ENCODE measurements around the gene FAM13B. TPM values are rescaled to one million over a fixed set of nuclear protein-coding genes. Genes with fewer than 3 reads are reported as not detected.
"Not testable (repeated sequence)": the region's sequence is repeated elsewhere in the genome, so short reads cannot be mapped to it uniquely, and the experiment has no call there.

Gene FAM13B
- polyA plus RNA-seq, 2 of the 4 experiments (the other 2 are of a cell fraction), result 14.9 to 15.1 TPM

- WGBS (ENCODE audit: missing lambda C conversion rate), result 26% methylated on average over 1 of the region's 1 CpG
- TF ChIP-seq HOXA7 (CRISPR knock-in tag; IDR thresholded peaks at IDR 0.05) (no peak), TP53 (CRISPR knock-in tag; IDR thresholded peaks at IDR 0.05) (no peak), NR3C1 (IDR thresholded peaks at IDR 0.05) (no peak), GATA3 (IDR thresholded peaks at IDR 0.05; ENCODE audit: borderline replicate concordance) (no peak), RNF2 (IDR thresholded peaks at IDR 0.05; ENCODE audit: borderline replicate concordance, low read depth) (no peak), JUN (IDR thresholded peaks at IDR 0.05) (no peak), RCOR1 (IDR thresholded peaks at IDR 0.05; ENCODE audit: low read depth, low read length) (no peak), TFCP2L1 (CRISPR knock-in tag; IDR thresholded peaks at IDR 0.05) (no peak), KDM5A (IDR thresholded peaks at IDR 0.05) (no peak), HOXB13 (CRISPR knock-in tag; IDR thresholded peaks at IDR 0.05; ENCODE audit: low read depth) (no peak), MYC (IDR thresholded peaks at IDR 0.05; ENCODE audit: borderline replicate concordance, low read length) (no peak), FOSB (CRISPR knock-in tag; IDR thresholded peaks at IDR 0.05) (no peak), CHD2 (IDR thresholded peaks at IDR 0.05; ENCODE audit: low read length, partially characterized antibody) (no peak), CTCF (IDR thresholded peaks at IDR 0.05) (no peak), E2F6 (IDR thresholded peaks at IDR 0.05; ENCODE audit: borderline replicate concordance, low read depth) (no peak), EP300 (IDR thresholded peaks at IDR 0.05) (no peak)
- DNase-seq (ENCODE audit: low read depth in 1 of 2, low spot score in 1 of 2) (no peak), ATAC-seq (no peak), FAIRE-seq (no peak)
- Histone ChIP-seq H3K4me3 (no peak overlapping the region), H3K9me3 (no peaks in the 10 kb centered on the region), H3K27ac (no peak overlapping the region), H3K4me1 (no peaks in the 10 kb centered on the region), H3K4me2 (no peak overlapping the region)
- CTCF ChIA-PET, result interaction anchor here (0.8 to 17.5 kb wide), 25 partner anchors 10 to 448 kb away, joined by 3 to 291 read pairs (median 8); partner anchors contain the start of genes FAM13B and NME5
- POLR2A ChIA-PET, result no interaction called here
Observed at GRCh38 chr5:138078006-138078643, 45.2 kb upstream of the FAM13B start.

- Histone ChIP-seq H3K4me1 (no peaks in the 10 kb centered on the region), H3K4me2 (no peak overlapping the region; the same call in 2 of the 3 replicates), H3K9me3 (no peaks in the 10 kb centered on the region), H3K27ac (no peak overlapping the region), H3K4me3 (no peak overlapping the region)
- FAIRE-seq, result peak; percentile 43
- CTCF ChIA-PET, result interaction anchor here (0.5 to 17.5 kb wide), 44 partner anchors 9 to 1548 kb away, joined by 3 to 291 read pairs (median 4); partner anchors contain the start of genes FAM13B, KIF20A and NME5
- peak; percentile 89 to 92 for ATAC-seq
- TF ChIP-seq NR3C1 (IDR thresholded peaks at IDR 0.05) (no peak), TFCP2L1 (CRISPR knock-in tag; IDR thresholded peaks at IDR 0.05) (no peak), CTCF (IDR thresholded peaks at IDR 0.05) (peak; percentile 94), SMC3 (IDR thresholded peaks at IDR 0.05) (peak; percentile 89), RAD21 (conservative IDR thresholded peaks at IDR 0.05 in 1 of 2, IDR thresholded peaks at IDR 0.05 in 1 of 2) (peak; percentile 89 to 93), RFX5 (IDR thresholded peaks at IDR 0.05) (no peak)
- POLR2A ChIA-PET, result interaction anchor here (1.0 kb wide), 1 partner anchor 56 kb away, joined by 5 read pairs; no protein-coding TSS in a partner anchor
- DNase-seq (ENCODE audit: low read depth in 1 of 2, low spot score in 1 of 2), result peak; percentile 73 to 78
- WGBS (ENCODE audit: missing lambda C conversion rate), result 26% methylated on average over 5 of the region's 5 CpGs
Observed at GRCh38 chr5:138077064-138077696, 44.3 kb upstream of the FAM13B start.

GRCh38 chr5:138070026-138070425 lies 37.1 kb upstream of the FAM13B start:
- DNase-seq (ENCODE audit: low read depth in 1 of 2, low spot score in 1 of 2); ATAC-seq; H3K9me3 ChIP-seq; H3K4me2 ChIP-seq; H3K27ac ChIP-seq; H3K4me3 ChIP-seq; H3K4me1 ChIP-seq; FAIRE-seq; POLR2A ChIA-PET: not testable (repeated sequence)
- CTCF ChIA-PET, result interaction anchor here (0.9 to 18.0 kb wide), 20 partner anchors 8 to 453 kb away, joined by 3 to 402 read pairs (median 6); partner anchors contain the start of genes FAM13B and WNT8A
- 95% methylated on average over 6 of the region's 32 CpGs for WGBS (ENCODE audit: missing lambda C conversion rate)

Data from A549 (cell line).